Stimulated activated CD8-positive, alpha-beta memory T cell treated with anti-CD3 and anti-CD28 coated beads, Interleukin-4, amount 100 ng/mL, for 24 hours (primary cell): ENCODE measurements around the gene AVPR1B.
"Not testable (repeated sequence)": the region's sequence is repeated elsewhere in the genome, so short reads cannot be mapped to it uniquely, and the experiment has no call there.

Experiments
- DNase-seq: peaks from one replicate; pipeline ENCODE4 v3.0.0-alpha.2; 2020; ENCODE audit warnings: low read depth

The AVPR1B gene

DNA sequence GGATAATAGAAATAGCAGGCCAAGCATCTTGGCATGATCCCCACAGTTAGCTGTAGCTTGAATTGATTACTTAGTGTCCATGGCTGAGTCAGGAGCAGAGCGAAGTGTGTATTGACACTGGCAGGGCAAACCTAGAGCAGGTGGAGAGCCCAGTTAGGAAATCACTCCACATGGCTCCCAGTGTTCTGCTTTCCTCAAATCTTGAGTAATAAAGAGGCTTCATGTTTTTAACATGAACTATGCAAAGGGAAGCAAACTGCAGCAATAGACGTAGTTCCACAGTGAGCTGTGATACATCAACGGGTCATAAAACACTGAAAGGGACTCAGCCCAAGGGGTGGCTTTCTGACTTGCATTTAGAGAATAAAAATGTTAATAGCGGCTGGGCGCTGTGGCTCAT lies 35.3 kb downstream of the AVPR1B start:
- DNase-seq, result no peak

DNA sequence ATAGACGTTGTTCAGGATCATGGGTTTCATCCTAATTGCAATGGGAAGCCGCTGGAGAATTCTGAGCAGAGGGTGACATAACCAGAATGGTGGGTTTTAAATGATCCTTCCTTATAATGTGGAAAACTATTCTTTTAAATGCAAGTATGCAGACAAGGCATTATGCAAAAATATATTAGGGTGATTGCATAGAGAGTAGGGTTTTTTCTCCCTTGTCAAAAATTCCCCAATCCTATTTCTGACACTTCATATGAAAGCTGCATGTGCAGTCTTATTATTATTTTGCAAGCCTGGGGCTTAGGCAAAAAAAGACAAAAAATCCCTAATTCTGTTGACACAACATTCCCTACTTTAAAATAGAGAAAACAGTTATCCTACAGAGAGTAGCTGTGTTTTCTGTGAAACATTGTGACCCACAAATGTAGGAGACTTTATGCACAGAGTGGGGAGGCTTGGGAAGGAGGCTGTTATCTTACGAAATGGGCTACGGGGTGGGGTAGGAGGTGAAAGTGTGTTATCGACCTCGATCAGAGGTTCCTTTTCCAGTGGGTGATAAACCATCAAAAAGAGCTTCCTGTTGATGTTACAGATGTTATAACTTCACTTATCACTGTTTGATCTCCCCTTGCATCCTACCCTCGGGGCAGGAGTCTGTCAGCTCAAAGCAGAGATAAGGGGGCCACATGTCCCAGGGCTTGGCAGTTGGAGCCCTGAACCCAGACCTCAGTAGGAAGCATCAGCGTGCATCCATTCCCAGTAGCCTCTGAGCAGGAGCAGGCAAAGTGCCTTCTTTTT lies 37.0 kb downstream of the AVPR1B start:
- DNase-seq, result no peak

- DNase-seq, result no peak
Measured at GRCh38 chr1:206079135-206079534, 38.1 kb downstream of the AVPR1B start.

DNA sequence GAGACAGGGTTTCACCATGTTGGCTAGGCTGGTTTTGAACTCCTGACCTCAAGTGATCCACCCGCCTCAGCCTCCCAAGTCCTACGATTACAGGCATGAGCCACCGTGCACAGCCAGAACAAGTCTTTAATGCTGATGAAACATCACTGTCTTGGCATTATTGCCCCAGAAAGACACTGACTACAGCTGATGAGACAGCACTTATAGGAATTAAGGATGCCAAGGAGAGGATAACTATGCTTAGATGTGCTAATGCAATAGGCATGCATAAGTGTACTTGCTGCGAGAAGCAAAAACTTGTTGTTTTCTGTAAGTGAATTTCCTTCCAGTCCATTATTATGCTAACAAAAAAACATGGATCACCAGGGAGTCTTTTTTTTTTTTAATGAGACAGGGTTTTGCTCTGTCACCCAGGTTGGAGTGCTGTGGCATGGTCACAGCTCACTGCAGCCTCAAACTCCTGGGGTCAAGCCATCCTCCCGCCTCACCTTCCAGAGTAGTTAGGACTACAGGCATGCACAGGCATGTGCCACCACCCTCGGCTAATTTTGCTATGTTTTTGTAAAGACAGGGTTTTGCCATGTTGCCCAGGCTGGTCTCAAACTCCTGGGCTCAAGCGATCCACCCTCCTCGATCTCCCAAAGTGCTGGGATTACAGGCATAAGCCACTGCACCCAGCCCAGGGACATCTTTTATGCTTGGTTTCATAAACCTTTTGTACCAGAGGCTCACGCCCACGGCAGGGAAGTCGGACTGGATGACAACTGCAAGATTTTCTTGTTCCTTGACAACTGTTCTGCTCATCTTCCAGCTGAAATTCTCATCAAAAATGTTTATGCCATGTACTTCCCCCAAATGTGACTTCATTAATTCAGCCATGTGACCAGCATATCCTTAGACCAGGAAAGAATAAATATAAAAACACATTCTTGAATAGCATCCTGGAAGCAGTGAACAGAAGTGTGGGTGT lies 41.1 kb downstream of the AVPR1B start:
- no peak for DNase-seq

- DNase-seq, result no peak
Measured at GRCh38 chr1:206074839-206075238, 42.3 kb downstream of the AVPR1B start.

DNA sequence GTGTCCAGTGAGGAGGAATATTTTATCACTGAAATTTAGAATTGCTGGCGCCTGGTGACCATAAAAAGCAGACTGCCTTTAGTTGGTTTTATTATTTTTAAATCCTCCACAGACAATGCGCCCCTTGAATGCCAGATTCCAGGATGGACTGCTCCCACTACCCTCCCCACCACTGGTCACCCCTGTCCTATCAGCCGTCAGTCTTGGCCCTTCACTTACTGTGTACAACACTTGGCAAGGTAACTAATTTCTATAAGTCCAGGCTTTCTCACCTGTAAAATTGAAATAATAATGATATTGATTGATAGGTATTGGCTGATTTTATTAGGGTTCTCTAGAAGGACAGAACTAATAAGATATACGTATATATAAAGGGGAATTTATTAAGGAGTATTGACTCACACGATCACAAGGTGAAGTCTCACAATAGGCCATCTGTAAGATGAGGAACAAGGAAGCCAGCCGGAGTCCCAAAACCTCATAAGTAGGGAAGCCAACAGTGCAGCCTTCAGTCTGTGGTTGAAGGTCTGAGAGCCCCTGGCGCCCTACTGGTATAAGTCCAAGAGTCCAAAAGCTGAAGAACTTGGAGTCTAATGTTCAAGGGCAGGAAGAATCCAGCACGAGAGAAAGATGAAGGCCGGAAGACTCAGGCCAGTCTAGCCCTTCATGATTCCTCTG lies 46.4 kb downstream of the AVPR1B start:
- DNase-seq, result no peak

DNA sequence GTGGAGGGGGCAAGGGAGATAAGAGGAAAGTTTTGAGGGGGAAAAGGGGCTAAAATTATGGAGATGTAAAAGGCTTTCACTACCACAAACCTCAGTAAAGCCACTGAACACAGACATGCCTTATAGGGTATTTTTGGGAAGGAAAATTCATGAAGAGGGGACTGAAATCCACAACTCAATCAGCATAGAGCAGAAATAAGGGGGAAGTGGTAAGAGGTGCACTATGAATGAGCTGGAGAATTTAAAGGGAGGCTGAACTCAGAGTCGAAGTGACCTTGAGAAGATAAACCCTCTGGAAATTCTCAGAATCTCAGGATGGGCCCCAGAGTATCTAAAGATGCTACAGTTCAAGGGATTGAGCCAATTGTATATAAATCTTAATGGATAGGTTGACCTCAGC lies 48.9 kb downstream of the AVPR1B start:
- DNase-seq, result no peak

GRCh38 chr1:206067486-206068227 lies 49.5 kb downstream of the AVPR1B start:
- DNase-seq, result no peak

GRCh38 chr1:206066479-206067171 lies 50.6 kb downstream of the AVPR1B start:
- DNase-seq, result no peak

GRCh38 chr1:206065547-206066145 lies 51.5 kb downstream of the AVPR1B start:
- DNase-seq, result no peak

- not testable (repeated sequence) for DNase-seq
Measured at GRCh38 chr1:206064501-206064900, 52.7 kb downstream of the AVPR1B start.

- DNase-seq, result not testable (repeated sequence)
Measured at GRCh38 chr1:206064001-206064400, 53.2 kb downstream of the AVPR1B start.

DNA sequence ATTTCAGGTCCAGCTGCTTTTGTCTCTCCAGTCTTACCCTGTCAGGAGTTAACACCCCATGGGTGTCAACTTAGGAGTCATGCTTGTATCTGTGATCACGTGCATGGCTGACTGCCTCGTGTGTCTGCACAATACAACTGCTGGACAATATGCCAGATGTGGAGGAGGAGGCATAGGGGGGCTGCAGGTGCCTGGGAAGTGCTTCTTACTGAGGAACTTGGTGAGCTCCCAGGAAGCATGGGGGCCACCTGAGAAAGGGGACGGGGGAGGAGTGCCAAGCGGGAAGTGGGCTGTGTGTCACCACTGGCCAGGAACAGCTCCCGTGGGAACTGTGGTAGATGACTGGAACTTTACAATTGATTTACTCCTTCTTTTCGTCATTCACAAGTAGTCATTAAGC lies 54.7 kb downstream of the AVPR1B start:
- no peak for DNase-seq

DNA sequence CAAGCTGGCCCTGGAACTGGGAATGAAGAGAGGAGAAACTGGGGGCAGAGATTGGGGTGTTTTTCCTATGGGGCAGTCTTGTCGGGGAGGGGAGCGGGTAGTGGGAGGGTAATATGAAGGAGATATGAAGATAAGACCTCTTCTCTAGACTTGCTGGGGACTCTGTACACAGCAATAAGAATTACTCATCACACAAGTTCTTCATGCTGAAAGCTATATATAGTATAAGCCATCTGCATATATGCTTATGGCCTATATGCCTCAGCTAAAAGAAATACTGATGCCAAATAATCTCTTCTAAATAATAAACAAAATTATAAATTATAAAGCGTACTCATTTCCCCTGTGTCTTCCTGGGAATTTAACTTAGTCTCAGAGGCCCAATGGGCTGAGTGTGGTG lies 56.3 kb downstream of the AVPR1B start:
- no peak for DNase-seq
